Measurements from ENCODE around the gene ZMIZ1.

The ZMIZ1 gene

DNA sequence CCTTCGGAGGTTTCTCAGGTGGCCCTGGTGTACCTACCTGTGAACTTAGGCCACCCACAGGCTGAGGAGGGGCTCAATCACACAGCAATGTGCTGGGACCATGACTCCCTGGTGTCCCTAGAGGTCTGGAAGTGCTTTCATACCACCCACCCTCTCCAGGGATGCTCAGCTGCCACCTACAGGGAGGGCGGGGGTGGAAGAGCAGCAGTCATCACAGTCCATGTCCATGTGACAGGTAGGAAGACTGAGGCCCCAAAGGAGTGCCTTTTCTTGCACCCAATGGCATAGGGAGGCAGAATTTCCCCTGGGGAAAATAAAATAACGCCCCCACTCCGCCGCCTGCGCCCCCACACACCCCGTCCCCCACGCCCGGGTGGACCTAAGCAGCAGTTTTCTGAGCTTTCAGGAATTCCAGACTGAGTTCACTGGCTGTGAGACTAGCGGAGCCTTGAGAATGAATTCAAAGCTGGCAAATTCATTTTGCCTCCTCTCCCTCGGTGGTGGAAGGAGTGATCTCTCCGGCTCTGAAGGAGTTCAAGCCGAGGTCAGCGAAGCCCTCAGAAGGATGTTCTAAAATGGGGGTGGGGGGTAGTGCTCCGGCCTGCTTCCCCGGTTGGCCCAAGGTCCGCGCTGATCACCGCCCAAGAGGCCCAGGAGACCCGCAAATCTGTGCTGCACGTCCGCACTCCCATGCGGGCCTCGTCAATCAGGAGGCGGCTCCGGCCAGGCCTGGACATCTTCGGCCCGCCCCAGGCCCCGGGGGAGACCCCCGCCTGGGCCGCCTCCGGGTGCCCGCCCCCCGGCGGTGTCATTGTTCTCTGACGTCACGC is 2.1 kb upstream of the ZMIZ1 start:
- DNase-seq: peak; percentile 14

DNA sequence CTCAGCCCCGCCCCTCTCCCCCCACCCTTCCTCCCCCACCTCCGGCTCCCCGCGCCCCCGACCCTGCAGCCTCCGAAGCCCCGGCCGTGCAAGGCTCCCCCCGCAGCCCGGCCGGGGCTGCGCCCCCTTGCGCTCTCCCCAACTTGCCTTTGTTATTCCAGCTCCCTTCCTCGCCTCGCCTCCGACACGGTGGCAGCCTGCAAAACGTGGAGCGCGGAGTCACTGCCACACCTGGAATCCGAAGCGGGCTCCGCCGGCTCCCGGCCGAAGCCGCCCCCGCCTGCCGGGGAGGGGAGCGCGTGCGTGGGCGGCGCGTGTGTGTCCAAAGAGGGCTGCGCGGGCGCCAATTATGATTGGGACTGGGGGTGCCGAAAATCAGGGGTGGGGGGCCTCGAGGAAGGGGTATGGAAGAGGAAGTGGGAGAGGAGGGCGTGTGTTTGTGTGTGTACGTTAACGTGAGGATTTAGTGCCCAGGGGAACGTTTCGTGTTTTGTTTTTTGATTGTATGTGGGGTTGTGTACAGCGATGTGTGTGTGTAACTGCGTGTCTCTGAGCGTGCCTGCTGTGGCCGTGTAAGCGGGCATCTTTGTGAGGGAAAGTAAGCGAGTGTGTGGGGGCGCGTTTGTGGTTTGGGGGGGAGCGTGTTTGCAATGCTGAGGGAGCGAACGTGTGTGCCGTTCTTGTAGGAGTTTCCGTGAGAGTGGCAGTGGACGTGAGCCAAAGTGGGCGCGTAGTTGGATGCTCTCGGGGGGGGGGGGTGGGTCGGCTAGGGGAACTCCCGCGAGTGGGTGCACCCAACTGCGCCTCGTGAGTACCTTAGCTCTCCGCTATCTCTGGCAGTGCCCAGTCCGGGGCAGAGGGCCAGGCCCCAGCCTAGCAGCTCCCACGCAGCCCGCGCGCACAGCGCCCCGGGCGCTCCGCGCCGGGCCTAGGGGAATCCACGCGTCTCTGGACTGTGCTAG is 1.2 kb upstream of the ZMIZ1 start:
- DNase-seq: peak; percentile 83

DNA sequence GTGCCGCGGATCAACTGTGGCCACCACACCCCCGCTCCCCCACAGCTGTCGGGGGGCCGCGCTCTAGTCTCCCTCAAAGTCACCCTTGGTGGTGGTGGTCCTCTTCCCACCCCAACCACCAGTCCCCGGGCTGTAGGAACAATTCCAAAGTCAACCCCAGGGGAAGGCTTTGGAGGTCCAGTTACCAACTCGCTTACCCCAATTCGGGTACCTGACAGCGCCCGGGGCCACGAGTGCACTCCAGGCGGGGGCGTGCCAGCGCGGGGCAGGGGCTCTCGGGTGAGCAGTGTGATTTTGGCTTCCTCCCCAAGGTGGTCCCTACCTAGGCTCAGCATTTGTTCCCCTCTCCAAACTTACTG is 584 bp upstream of the ZMIZ1 start:
- peak; percentile 29 for DNase-seq

DNA sequence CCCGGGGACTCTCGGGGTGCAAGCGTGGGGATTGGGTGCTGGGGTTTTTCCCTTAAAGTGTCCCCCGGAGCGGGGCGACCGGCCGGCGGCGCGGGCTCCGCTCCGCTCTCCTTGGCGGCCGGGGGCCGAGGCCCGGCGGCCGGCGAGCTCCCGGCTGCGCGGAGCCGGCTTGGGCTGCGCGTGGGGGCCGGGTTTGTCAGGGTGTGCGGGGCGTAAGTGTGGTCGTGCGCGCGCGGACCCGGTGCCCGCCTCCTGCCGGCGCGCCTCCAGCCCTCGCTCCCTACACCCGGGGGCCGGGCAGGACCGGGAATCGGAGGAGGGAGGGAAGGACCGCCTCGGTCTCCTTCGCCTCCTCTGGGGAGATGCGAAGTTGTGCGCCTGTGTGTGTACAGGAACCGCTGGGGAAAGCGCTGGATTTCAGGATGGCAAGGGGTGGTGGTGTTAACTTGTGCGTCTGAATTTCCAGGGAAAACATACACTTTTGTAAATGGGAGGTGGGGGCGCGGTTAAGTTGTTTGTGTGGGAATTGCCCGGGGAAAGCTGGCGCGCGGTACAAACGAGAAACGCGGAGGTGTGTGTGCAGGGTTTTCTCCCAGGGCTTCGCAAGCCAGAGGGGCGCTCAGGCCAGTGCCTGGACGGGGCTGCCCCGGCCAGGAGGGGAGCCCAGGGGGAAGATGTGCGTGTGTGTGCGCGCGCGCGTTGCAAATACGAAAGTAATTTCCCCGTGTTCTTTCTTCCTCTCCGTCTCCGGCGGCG is 737 bp downstream of the ZMIZ1 start:
- DNase-seq: peak; percentile 21

DNA sequence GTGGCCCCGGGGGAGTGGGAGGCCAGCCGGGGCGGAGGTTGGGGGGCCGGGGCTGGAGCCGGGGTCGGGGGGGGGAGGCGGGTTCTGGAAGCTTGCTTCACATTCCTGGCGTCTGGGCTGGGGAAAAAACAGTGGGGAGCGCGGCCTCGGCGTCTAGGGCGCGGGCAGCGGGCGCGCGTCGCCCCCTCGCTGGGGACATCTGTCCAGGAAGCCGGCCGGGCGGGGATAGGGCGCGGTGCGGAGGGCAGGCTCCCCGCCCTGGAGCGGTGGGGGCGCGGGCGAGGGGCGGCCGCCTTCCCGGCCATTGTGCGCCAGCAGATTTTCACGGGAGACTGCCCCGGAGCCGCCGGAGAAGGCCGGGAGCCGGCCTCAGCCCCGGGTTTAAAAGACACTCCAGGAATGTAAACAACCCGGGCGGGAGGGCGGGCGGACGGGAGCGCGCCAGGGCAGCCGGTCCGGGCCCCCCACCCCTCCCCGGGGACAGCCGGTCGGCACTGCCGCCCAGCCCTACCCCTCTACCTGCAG is 1.4 kb downstream of the ZMIZ1 start:
- no peak for DNase-seq

DNA sequence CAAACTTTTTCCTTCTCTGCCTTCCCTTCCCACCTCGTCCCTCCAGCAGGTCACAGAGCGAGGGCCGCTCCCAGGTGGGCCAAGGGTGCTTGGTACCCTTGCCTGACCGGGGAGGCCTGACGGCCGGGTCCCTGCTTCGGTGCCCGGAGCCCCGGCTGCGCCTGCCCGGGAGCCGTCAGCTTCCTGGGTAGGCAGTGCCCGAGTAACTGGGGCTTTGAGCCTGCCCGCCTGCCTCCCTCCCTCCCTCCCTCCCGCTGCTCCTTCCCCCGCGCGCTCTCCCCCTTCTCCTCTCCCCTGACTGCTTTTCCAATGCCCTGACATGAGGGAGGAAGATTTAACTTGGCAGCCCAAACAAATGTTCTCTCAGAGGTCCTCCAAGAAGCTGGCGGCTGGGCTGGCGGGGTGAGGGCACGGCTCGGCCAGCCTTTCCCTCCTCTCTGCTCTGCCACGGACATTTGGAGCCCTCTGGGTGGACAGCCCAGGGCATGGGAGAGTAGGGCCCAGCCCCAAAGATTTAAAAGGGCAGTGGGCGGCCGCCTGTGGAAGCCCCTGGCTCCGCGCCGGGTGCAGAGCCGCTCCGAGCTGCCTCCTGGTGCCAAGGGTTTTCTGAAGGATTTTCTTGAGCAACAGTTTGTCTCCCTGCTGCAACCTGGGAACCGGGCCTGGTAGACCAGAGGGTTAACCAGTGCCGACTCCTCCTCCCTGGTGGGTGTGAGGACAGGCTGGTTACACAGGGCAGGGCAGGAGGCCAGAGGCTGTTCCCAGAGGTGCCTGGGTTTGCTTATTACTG is 2.0 kb downstream of the ZMIZ1 start:
- no peak for DNase-seq

DNA sequence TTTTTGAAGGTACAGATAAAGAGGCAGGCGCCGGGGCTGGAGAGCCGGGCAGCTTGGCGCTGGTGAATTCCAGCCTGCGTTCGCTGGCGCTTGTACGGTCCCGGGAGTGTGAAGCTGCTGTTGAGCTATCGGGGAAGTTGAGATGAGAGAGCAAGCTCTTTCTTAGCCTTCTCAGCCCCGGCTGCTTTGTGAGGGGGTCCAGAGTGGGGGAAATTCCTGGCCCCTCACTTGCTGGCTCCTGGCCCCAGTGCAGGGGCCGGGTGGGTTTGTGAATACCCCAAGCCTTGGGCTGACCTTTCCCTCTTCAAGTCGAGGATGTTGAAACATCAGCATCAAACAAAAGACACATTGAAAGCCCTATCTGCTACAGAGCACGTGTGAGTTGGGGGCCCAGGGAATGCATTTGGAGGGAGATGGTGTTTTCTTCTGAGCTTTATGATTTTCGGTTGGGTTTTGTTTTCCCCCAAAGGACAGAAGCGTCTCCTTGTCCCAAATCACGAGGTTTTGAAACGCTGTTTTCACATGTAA is 2.7 kb downstream of the ZMIZ1 start:
- DNase-seq: no peak

DNA sequence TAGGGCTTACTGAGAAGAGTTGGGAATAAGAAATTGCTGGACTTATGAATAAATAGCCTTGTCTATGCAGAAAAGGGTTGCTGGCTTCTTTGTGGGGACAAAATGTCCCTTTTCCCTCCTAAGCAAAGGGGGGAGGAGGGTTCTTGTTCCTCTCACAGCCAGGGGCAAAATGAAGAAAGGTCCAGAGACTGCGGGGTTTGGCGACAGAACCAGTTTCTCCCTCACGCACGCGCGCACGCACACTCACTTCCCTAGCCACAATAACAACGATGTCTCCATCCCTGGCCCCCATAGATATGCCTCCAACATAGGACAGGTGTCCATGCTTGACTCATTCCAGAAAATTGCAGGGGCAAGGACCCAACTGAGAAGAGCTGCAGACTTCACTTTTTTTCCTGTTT is 3.3 kb downstream of the ZMIZ1 start:
- no peak for DNase-seq

DNA sequence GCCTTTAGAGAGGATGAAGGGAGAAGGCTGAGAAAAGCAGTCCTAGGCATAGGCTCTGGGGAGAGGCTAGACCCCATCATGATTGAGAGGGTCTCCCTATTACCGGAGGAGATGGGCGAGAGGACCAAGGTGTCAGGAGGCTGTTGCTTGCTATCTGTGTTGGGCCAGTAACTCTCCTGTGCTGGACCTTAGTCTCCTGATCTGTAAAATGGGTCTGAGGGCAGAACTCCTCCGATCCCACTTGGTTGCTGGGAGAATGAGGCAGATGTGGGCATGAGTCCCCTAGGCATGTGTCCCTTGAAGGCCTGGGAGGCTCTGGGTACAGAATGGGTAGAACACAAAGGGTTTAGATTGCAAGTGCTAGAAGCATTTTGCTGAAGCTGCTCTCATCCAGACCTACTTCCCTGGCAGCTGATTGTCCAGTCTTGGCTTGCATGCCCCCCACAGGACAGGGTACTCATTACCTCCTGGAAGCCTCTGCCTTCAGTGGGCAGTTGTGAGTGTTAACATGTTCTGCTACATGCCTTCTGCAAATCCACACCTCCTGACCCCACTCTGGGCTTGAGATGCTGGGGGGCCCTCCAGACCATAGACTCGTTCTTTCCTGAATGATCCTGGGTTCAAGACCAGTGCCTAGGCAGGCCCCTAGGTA is 4.4 kb downstream of the ZMIZ1 start:
- DNase-seq: no peak

DNA sequence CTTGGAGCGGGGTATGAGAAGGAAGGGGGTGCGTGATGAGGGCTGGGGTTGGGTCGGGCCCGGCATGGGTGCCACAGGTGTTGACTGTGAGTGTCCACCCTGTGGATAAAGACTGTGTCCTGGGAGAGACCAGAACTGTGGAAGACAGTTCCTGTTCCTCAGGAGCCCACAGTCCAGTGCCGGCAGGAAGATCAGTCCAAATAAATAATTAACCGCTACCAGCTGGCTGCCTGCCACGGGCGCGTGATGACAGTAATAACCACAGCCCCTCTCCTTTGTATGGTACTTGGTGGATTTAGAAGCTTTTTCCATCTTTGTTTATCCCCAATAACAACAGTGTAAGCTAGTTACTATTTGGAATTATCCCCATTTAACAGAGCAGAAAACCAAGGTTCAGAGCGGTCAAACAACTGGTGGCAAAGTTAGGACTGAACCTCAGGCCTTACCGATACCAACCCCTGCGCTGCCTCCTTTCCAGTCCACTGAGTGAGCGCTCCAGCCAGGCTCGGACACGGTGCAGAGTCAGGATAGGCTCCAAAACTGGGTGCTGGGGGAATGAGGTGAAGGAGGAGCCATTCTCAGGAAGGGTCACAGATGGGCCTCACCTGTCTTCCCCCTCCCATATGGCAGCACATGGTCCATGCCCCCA is 5.1 kb downstream of the ZMIZ1 start:
- no peak for DNase-seq

DNA sequence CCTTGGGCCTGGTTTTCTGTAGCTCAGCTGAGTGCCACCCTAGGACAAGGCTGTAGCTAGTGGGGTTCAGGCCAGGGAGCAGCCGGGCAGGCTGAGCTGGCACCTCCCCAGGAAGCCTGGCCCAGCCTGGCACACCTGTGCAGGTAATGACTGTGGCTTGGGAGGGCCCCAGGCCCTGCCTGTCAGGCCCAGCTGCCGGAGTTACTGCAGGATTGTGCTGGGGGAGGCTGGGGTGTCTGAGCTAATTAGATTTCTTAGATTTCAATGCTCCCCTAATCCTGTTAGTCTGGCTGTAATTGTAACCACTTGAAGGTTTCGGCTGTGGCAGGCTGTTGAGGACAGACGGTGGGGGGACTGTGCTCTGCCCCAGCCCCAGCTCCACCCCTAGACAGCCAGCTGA is 6.0 kb downstream of the ZMIZ1 start:
- no peak for DNase-seq

DNA sequence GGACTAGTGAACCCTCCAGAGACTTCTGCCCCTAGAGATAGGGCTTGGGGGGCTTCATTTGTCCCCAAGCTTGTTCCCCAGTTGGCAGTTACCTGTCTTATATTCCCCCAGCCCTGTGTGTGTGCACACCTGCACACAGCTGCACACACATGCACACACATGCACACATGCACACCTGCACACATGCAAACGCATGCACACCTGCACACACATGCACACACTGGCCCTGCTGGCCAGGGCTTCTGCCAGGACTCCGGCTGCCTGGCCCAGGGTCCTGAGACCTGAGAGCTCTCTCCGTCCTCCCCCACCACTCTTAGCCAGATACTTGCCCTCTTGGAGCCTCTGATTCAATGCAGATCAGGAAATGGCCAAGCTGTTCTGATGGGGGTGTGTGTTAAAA is 6.7 kb downstream of the ZMIZ1 start:
- DNase-seq: no peak

DNA sequence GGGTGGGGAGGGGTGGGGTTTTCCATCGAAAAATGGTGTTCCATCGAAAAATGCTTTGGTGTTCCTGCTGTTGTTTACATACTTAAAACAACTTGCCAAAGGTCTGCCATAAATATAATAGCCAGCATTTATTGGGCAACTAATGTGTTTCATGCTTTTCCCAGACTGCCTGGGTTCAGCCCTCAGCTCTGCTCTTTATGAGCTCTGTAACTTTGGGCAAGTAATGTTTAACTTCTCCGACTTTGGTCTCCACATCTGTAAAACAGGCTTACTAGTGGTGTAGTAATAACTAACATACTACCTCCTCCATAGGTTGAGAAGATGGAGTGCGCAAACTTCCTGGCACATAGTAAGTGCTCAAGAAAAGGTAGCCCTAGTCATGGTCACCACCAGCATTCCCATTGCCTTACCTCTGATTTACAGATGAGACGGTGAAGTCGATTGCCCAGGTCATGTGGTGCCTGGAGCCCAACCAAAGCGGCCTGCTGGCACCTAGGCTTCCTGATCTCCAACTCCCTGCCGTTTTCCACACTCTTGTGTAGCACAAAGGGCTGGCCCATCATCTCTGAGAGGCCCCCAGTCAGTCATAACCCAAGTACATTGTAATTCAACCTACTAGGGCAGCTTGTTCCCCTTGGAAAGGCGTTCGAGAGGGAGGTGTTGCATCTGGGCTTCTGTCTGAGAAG is 8.9 kb downstream of the ZMIZ1 start:
- no peak for DNase-seq

DNA sequence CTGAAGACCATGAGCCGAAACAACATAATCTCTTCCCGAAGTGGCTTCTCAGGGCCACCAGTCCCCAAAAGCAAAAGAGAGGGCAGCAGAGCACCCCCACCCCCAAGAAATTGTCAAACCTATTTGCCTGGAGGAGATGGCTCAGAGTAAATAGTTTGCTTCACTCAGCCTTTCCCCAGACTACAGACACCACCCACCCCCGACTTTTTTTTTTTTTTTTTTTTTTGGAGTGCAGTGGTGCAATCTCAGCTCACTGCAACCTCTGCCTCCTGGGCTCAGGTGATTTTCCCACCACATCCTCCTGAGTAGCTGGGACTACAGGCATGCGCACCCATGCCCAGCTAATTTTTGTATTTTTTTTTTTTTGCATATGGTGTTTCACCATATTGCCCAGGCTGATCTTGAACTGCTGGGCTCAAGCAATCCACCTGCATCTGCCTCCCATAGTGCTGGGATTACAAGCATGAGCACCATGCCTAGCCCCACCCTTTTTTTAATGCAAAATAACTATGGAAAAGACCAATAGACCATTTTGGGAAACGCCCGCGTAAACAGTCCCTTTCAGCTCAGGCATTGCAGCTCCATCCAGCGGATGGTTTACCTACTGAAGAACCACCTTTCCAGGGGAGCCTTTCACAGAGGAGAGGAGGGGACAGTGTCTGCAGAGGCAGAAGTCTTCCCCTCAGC is 9.7 kb downstream of the ZMIZ1 start:
- DNase-seq: no peak

DNA sequence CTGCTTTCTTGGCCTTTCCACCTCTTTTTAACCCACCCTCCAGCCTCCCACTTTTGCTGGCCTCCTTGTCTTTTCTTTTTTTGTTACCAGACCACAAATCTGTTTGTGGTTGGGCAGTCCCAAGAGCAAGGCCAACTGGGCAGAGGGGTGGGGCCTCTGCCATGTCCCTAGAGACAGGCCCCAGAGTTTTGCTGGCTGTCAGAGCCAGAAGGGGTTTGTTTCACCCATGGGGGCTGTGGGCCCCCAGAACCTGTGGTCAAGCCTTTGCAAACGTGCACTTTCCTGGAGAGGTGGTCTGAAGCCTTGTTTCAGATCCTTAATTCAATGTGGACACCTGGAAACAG is 10.3 kb downstream of the ZMIZ1 start:
- no peak for DNase-seq

DNA sequence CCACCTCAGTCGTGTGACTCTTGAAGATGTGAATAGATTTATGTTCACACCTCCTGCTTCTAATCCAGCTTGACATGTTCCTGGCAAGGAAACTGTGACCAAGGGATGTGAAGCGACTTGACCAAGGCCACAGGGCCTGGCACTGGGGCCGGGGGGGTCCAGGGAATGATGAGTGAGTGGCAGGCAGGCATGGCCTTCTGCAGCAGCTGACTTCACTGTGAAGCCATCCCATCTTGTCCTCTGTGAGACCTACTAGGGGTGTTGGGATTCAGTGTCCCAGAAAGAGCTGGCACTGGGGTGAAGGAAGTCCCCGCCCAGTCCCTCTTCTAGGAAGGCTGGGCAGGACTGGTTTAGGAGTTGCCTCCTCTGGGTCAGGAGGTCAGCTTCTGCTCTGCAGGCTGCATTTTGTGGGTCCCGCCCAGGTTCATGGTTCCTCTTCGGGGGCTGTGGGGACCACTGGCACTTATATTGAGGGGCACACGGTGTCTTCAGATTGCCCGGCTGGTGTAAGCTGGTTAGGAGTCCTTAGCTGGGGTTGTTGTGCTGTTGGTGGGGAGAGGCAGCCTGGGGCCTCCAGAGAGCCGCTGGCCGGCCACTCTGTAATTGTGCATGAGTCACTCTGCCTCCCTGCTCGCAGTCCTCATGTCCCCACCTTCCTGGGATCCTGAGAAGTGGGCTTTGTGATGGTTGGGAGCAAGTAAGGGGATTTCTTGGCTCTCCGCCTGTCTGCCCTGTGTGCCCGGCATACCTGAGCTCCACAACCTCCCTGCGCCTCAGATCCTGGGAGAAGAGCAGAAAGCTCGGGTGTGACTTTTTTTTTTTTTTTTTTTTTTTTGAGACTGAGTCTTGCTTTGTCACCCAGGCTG is 11.0 kb downstream of the ZMIZ1 start:
- no peak for DNase-seq

DNA sequence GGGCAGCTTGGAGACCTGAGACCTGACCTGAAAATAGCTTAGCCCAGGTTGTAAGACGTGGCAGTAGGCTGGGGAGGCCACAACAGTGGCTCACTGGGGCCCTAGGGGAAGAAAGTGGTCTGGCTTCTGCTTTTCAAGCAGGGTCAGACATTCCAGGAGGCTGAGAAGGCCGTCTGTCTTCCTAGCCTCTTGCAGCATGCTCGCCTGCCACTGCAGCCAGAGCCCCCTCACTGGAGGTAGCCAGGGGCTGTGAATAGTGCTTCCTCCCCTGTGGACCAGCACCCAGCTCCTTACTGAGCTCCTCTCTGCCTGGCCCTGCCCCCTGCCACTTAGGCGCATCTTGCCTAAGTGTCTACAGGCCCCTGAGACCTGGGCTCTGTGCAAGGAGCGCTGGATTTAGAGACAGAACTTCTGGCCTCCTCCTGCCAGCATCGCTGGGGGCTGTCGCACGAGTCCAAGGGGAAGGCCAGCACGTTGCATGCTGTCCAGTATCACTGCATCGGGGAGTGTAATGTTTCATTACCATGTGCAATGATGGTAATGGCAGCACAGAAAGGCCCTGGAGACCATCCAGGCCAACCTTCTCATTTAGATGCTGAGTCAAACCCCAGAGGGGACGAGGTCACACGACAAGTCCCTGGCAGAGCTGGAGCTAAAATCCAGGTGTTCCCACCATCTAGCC is 12.7 kb downstream of the ZMIZ1 start:
- no peak for DNase-seq

DNA sequence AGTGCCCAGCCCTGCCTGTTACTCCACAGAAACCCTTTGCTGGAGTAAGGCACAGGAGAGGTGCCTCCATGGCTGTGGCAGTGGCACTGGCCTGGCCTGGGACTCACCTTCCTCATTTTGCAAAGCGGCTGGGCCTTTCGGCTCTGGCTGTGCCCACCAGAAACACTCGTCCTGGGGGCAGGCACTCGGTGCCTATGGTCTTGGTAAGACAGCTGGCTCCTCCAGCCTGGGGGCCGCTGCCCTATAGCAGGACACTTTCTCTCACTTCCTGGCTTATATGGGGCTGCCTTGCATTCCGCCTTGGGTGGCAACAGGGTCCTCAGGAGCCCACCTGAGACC is 13.2 kb downstream of the ZMIZ1 start:
- DNase-seq: no peak
